ENCODE results near the gene PCDHGB6.
"Not testable (repeated sequence)": the region's sequence is repeated elsewhere in the genome, so short reads cannot be mapped to it uniquely, and the experiment has no call there.

The PCDHGB6 gene

DNA sequence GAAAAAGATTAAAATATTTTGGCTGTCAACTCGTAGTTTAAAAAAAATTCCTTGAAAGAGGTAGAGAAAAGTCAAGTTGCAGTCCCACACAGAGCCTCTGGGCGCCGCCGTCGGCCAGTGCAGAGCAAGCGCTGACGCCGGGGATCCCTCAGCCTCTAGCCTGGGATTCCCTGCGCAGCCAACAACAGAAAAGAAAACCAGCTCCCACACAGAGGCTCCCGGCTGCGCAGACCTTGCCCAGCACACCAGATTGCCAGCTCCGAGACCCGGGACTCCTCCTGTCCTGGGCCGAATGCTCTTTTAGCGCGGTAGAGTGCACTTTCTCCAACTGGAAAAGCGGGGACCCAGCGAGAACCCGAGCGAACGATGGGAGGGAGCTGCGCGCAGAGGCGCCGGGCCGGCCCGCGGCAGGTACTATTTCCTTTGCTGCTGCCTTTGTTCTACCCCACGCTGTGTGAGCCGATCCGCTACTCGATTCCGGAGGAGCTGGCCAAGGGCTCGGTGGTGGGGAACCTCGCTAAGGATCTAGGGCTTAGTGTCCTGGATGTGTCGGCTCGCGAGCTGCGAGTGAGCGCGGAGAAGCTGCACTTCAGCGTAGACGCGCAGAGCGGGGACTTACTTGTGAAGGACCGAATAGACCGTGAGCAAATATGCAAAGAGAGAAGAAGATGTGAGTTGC is 9.8 kb downstream of the PCDHGB6 start, which contains the start of gene PCDHGB7:
PCDHGB7 (plus strand) TSS at position 184 of the 679 bp plus-strand sequence; CDS start at position 367, 183 bp downstream.
- not testable (repeated sequence) for DNase-seq (ENCODE audit: low read depth); H3K4me3 ChIP-seq (ENCODE audit: low read depth, low read length)
- TF ChIP-seq, protein P1, sequence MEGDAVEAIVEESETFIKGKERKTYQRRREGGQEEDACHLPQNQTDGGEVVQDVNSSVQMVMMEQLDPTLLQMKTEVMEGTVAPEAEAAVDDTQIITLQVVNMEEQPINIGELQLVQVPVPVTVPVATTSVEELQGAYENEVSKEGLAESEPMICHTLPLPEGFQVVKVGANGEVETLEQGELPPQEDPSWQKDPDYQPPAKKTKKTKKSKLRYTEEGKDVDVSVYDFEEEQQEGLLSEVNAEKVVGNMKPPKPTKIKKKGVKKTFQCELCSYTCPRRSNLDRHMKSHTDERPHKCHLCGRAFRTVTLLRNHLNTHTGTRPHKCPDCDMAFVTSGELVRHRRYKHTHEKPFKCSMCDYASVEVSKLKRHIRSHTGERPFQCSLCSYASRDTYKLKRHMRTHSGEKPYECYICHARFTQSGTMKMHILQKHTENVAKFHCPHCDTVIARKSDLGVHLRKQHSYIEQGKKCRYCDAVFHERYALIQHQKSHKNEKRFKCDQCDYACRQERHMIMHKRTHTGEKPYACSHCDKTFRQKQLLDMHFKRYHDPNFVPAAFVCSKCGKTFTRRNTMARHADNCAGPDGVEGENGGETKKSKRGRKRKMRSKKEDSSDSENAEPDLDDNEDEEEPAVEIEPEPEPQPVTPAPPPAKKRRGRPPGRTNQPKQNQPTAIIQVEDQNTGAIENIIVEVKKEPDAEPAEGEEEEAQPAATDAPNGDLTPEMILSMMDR (IDR thresholded peaks at IDR 0.05; ENCODE audit: control insufficient read depth, extremely low read depth, insufficient read depth), result 0 out of 2 replicates have a peak, but pooled peaks have one; percentile 22

DNA sequence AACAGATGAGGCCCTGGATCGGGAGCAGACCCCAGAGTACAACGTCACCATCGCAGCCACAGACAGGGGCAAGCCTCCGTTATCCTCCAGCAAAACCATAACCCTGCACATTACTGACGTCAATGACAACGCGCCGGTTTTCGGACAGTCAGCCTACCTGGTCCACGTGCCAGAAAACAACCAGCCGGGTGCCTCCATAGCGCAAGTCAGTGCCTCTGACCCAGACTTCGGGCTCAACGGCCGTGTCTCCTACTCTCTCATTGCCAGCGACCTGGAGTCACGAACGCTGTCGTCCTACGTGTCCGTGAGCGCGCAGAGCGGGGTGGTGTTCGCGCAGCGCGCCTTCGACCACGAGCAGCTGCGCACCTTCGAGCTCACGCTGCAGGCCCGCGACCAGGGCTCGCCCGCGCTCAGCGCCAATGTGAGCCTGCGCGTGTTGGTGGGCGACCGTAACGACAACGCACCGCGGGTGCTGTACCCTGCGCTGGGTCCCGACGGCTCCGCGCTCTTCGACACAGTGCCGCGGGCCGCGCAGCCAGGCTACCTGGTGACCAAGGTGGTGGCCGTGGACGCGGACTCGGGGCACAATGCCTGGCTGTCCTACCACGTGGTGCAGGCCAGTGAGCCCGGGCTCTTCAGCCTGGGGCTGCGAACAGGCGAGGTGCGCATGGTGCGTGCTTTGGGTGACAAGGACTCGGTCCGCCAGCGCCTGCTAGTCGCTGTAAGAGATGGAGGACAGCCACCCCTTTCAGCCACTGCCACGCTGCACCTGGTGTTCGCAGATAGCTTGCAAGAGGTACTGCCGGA is 11.5 kb downstream of the PCDHGB6 start:
- TF ChIP-seq, protein P1 (IDR thresholded peaks at IDR 0.05; ENCODE audit: control insufficient read depth, extremely low read depth, insufficient read depth), result no peak
- H3K4me3 ChIP-seq (ENCODE audit: low read depth, low read length), result no peak overlapping the region
- no peak for DNase-seq (ENCODE audit: low read depth)

- no peak for DNase-seq (ENCODE audit: low read depth)
- TF ChIP-seq, protein P1 (IDR thresholded peaks at IDR 0.05; ENCODE audit: control insufficient read depth, extremely low read depth, insufficient read depth), result 0 out of 2 replicates have a peak, but pooled peaks have one; percentile 5
- no peak within 1 kb of the TSS for H3K4me3 ChIP-seq (ENCODE audit: low read depth, low read length)
These were observed 13.2 kb downstream of the PCDHGB6 start, which contains the start of gene PCDHGA11 for GRCh38 chr5:141420855-141421488. Gene PCDHGA11 (plus strand): TSS chr5:141421051. CDS start chr5:141421228, 177 bp downstream.

GRCh38 chr5:141421489-141421855 is 13.7 kb downstream of the PCDHGB6 start:
- DNase-seq (ENCODE audit: low read depth), result no peak
- TF ChIP-seq, protein P1 (IDR thresholded peaks at IDR 0.05; ENCODE audit: control insufficient read depth, extremely low read depth, insufficient read depth), result no peak
- no peak overlapping the region for H3K4me3 ChIP-seq (ENCODE audit: low read depth, low read length)

DNA sequence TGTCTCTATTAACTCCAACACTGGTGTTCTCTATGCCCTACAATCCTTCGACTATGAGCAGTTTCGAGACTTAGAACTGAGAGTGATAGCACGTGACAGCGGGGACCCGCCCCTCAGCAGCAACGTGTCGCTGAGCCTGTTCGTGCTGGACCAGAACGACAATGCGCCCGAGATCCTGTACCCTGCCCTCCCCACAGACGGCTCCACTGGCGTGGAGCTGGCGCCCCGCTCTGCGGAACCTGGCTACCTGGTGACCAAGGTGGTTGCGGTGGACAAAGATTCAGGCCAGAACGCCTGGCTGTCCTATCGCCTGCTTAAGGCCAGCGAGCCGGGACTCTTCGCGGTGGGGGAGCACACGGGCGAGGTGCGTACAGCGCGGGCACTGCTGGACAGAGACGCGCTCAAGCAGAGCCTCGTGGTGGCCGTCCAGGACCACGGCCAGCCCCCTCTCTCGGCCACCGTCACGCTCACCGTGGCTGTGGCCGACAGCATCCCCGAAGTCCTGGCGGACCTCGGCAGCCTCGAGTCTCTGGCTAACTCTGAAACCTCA is 15.0 kb downstream of the PCDHGB6 start:
- TF ChIP-seq, protein P1 (IDR thresholded peaks at IDR 0.05; ENCODE audit: control insufficient read depth, extremely low read depth, insufficient read depth), result no peak
- no peak for DNase-seq (ENCODE audit: low read depth)
- no peak overlapping the region for H3K4me3 ChIP-seq (ENCODE audit: low read depth, low read length)

DNA sequence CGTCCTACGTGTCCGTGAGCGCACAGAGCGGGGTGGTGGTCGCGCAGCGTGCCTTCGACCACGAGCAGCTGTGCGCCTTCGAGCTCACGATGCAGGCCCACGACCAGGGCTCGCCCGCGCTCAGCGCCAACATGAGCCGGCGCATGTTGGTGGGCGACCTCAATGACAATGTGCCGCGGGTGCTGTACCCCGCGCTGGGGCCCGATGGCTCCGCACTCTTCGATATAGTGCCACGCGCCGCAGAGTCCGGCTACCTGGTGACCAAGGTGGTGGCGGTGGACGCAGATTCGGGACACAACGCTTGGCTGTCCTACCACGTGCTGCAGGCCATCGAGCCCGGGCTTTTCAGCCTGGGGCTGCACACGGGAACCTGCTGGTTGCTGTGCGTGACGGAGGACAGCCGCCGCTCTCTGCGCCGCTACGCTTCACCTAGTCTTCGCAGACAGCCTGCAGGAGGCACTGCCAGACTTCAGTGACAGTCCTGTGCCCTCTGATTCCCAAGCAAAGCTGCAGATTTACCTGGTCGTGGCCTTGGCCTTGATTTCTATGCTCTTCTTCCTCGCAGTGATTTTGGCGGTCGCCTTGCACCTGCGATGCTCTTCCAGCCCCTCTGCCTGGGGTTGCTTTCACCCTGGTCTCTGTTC is 20.1 kb downstream of the PCDHGB6 start:
- H3K4me3 ChIP-seq (ENCODE audit: low read depth, low read length), result no peak overlapping the region
- TF ChIP-seq, protein P1 (IDR thresholded peaks at IDR 0.05; ENCODE audit: control insufficient read depth, extremely low read depth, insufficient read depth), result no peak
- DNase-seq (ENCODE audit: low read depth), result no peak
